SK-N-SH (cell line): ENCODE results near the gene CPNE2. TPM values are rescaled to one million over a fixed set of nuclear protein-coding genes. Genes with fewer than 3 reads are reported as not detected.

ENCODE experiments used
- CTCF ChIA-PET: fragments of 300-600, 350-600 bp; formaldehyde crosslinking; extraction: SDS; loops from one replicate; lab custom pipeline; 2021; lab: Yijun Ruan, JAX
- POLR2A ChIA-PET: fragments of 350-600 bp; sonication (Branson Sonifier 250); formaldehyde crosslinking; extraction: SDS; loops from one replicate; lab custom pipeline; 2020; ENCODE audit warnings: antibody characterized with exemption, inconsistent platforms; lab: Yijun Ruan, JAX
- DNase-seq: peaks from one replicate; pipeline ENCODE4 v3.0.0; 2012
- H2AFZ ChIP-seq: fragments of 200-600 bp; sonication (generic); 2 replicates; pipeline ENCODE4 v1.8.1; 2016; ENCODE audit warnings: antibody characterized with exemption, mild to moderate bottlenecking, low read depth
- H3F3A ChIP-seq: fragments of 200-600 bp; sonication (generic); replicated peaks from 2 replicates; pipeline ENCODE3; 2016; ENCODE audit warnings: antibody characterized with exemption, mild to moderate bottlenecking; ENCODE audit not compliant: insufficient read depth
- H3K27ac ChIP-seq, 2 experiments: fragments of 200-500 bp in 1 of 2; fragments of 200-600 bp in 1 of 2; sonication (Bioruptor generic) in 1 of 2; sonication (generic), shearing (Covaris generic) in 1 of 2; 2 replicates each; pipeline versions ENCODE4 v1.5.1 to v1.6.1; 2014 to 2016; ENCODE audit warnings: low read depth in 2 of 2, inconsistent platforms in 1 of 2, low read length in 1 of 2, mild to moderate bottlenecking in 1 of 2, mixed read lengths in 1 of 2
- H3K27me3 ChIP-seq: fragments of 200-600 bp; sonication (generic), shearing (Covaris generic); 2 replicates; pipeline ENCODE4 v1.6.1; 2016; ENCODE audit warnings: mixed run types; ENCODE audit not compliant: insufficient read depth
- H3K36me3 ChIP-seq, 2 experiments: fragments of 200-500 bp in 1 of 2; fragments of 200-600 bp in 1 of 2; sonication (Bioruptor generic) in 1 of 2; sonication (generic) in 1 of 2; replicated peaks in 1 of 2; 2 replicates each; pipeline versions ENCODE3 to v1.5.1; 2014 to 2016; ENCODE audit warnings: low read length in 1 of 2, mild to moderate bottlenecking in 1 of 2; ENCODE audit not compliant: insufficient read depth in 2 of 2, control insufficient read depth in 1 of 2
- H3K4me1 ChIP-seq, 2 experiments: fragments of 200-500 bp in 1 of 2; fragments of 200-600 bp in 1 of 2; sonication (Bioruptor generic) in 1 of 2; sonication (generic), shearing (Covaris generic) in 1 of 2; 2 replicates each; pipeline versions ENCODE4 v1.5.1 to v1.6.1; 2014 to 2016; ENCODE audit warnings: low read depth in 1 of 2, low read length in 1 of 2, mixed run types in 1 of 2; ENCODE audit not compliant: insufficient read depth in 2 of 2, control insufficient read depth in 1 of 2
- H3K4me2 ChIP-seq: fragments of 200-600 bp; sonication (generic), shearing (Covaris generic); 2 replicates; pipeline ENCODE4 v1.6.1; 2017; ENCODE audit warnings: mixed run types
- H3K4me3 ChIP-seq, 2 experiments: fragments of 200-500 bp in 1 of 2; fragments of 200-600 bp in 1 of 2; sonication (Bioruptor generic) in 1 of 2; sonication (generic), shearing (Covaris generic) in 1 of 2; 2 replicates each; pipeline versions ENCODE4 v1.5.1 to v1.8.1; 2014 to 2016; ENCODE audit warnings: low read depth in 2 of 2, inconsistent platforms in 1 of 2, low read length in 1 of 2, mild to moderate bottlenecking in 1 of 2, mixed read lengths in 1 of 2, moderate library complexity in 1 of 2
- H3K79me2 ChIP-seq: fragments of 200-600 bp; sonication (generic); 2 replicates; pipeline ENCODE4 v1.8.1; 2017; ENCODE audit warnings: mild to moderate bottlenecking; ENCODE audit not compliant: insufficient read depth
- H3K9ac ChIP-seq: fragments of 200-600 bp; sonication (generic); 2 replicates; pipeline ENCODE4 v1.6.1; 2017; ENCODE audit warnings: mixed run types
- H3K9me2 ChIP-seq: fragments of 200-600 bp; sonication (generic); 2 replicates; pipeline ENCODE4 v1.6.1; 2017; ENCODE audit warnings: mixed run types
- H3K9me3 ChIP-seq: fragments of 200-600 bp; sonication (generic); 2 replicates; pipeline ENCODE4 v1.6.1; 2017; ENCODE audit warnings: mixed run types, mild to moderate bottlenecking, moderate library complexity
- H4K20me1 ChIP-seq: fragments of 200-600 bp; sonication (generic); 2 replicates; pipeline ENCODE4 v1.6.1; 2017; ENCODE audit warnings: mild to moderate bottlenecking, mixed run types; ENCODE audit not compliant: insufficient read depth
- CTCF ChIP-seq: fragments of 200-600 bp; sonication (generic); IDR thresholded peaks from 2 replicates; pipeline ENCODE4 v1.6.1; 2017; ENCODE audit warnings: antibody characterized with exemption, mild to moderate bottlenecking, moderate library complexity
- FOXM1 ChIP-seq: IDR thresholded peaks from 2 replicates; pipeline ENCODE4 v1.4.0; 2012; ENCODE audit warnings: low read depth, mild to moderate bottlenecking
- GATA2 ChIP-seq: sonication (generic); formaldehyde crosslinking; IDR thresholded peaks from 2 replicates; pipeline ENCODE4 v1.5.0; 2020; ENCODE audit warnings: mild to moderate bottlenecking, missing genetic modification reagents
- JUND ChIP-seq: IDR thresholded peaks from 2 replicates; pipeline ENCODE4 v1.4.0; 2012
- NRF1 ChIP-seq: IDR thresholded peaks from 2 replicates; pipeline ENCODE4 v1.6.1; 2012; ENCODE audit warnings: low read depth, mild to moderate bottlenecking, low read length
- PBX3 ChIP-seq: IDR thresholded peaks from 2 replicates; pipeline ENCODE4; 2012
- RAD21 ChIP-seq: IDR thresholded peaks from 2 replicates; pipeline ENCODE4 v1.6.1; 2012; ENCODE audit warnings: mild to moderate bottlenecking, low read length
- RFX5 ChIP-seq: IDR thresholded peaks from 2 replicates; pipeline ENCODE4 v1.6.1; 2012; ENCODE audit warnings: mild to moderate bottlenecking, improper control_type of control experiment, low read length
- SMC3 ChIP-seq: IDR thresholded peaks from 2 replicates; pipeline ENCODE4 v1.6.1; 2012; ENCODE audit warnings: low read depth, low read length, improper control_type of control experiment
- TCF12 ChIP-seq: IDR thresholded peaks from 2 replicates; pipeline ENCODE4 v1.4.0; 2012
- WGBS: methylation state at CpG from one replicate; pipeline ENCODE4 v1.1.6; 2017; ENCODE audit warnings: low lambda C conversion rate; 5-methylcytosine and 5-hydroxymethylcytosine counted together
- polyA plus RNA-seq, 3 experiments: library from polyadenylated mRNA; depleted of rRNA; stranded (reverse); fragments of >200 nt; gene quantifications; 2 replicates each; pipeline ENCODE4 v1.2.3, GENCODE V29; 2012
- TF ChIP-seq, protein P1 (sequence below): IDR thresholded peaks from 2 replicates; pipeline ENCODE4 v1.6.1; 2012; ENCODE audit warnings: mild to moderate bottlenecking, low read depth, low read length, moderate library complexity
- TF ChIP-seq, protein P2 (sequence below): fragments of 150-350 bp; IDR thresholded peaks from 2 replicates; pipeline ENCODE4 v1.6.1; 2016; ENCODE audit warnings: mild to moderate bottlenecking, low read depth, low read length

The CPNE2 gene
- polyA plus RNA-seq, 1 of the 3 experiments (the other 2 are of a cell fraction), result 73.0 TPM

- WGBS, result 82% methylated on average over 8 of the region's 12 CpGs
- no peak overlapping the region for H2AFZ ChIP-seq
- no peaks in the 10 kb centered on the region for H3K9me3 ChIP-seq
- no peaks in the 10 kb centered on the region for H3K79me2 ChIP-seq
- H3K9ac ChIP-seq, result no peak overlapping the region
- CTCF ChIA-PET, result interaction anchor here (0.9 to 2.4 kb wide), 10 partner anchors 8 to 252 kb away, joined by 3 to 12 read pairs (median 4); no protein-coding TSS in a partner anchor
- no peak overlapping the region for H3K27ac ChIP-seq
- POLR2A ChIA-PET, result no interaction called here
- H3F3A ChIP-seq, result no peaks in the 10 kb centered on the region
- H3K4me3 ChIP-seq, result no peak overlapping the region
- no peak overlapping the region for H3K4me2 ChIP-seq
- no peaks in the 10 kb centered on the region for H4K20me1 ChIP-seq
- H3K4me1 ChIP-seq, result no peaks in the 10 kb centered on the region
- DNase-seq, result no peak
- H3K9me2 ChIP-seq, result no peaks in the 10 kb centered on the region
- H3K36me3 ChIP-seq, result no peaks in the 10 kb centered on the region
- H3K27me3 ChIP-seq, result no peaks in the 10 kb centered on the region
- TF ChIP-seq RAD21 (no peak), NRF1 (no peak), GATA2 (CRISPR knock-in tag) (no peak), SMC3 (no peak), JUND (no peak), TCF12 (no peak), RFX5 (no peak)
- TF ChIP-seq, protein P1, sequence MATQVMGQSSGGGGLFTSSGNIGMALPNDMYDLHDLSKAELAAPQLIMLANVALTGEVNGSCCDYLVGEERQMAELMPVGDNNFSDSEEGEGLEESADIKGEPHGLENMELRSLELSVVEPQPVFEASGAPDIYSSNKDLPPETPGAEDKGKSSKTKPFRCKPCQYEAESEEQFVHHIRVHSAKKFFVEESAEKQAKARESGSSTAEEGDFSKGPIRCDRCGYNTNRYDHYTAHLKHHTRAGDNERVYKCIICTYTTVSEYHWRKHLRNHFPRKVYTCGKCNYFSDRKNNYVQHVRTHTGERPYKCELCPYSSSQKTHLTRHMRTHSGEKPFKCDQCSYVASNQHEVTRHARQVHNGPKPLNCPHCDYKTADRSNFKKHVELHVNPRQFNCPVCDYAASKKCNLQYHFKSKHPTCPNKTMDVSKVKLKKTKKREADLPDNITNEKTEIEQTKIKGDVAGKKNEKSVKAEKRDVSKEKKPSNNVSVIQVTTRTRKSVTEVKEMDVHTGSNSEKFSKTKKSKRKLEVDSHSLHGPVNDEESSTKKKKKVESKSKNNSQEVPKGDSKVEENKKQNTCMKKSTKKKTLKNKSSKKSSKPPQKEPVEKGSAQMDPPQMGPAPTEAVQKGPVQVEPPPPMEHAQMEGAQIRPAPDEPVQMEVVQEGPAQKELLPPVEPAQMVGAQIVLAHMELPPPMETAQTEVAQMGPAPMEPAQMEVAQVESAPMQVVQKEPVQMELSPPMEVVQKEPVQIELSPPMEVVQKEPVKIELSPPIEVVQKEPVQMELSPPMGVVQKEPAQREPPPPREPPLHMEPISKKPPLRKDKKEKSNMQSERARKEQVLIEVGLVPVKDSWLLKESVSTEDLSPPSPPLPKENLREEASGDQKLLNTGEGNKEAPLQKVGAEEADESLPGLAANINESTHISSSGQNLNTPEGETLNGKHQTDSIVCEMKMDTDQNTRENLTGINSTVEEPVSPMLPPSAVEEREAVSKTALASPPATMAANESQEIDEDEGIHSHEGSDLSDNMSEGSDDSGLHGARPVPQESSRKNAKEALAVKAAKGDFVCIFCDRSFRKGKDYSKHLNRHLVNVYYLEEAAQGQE, result no peak
- TF ChIP-seq, protein P2, sequence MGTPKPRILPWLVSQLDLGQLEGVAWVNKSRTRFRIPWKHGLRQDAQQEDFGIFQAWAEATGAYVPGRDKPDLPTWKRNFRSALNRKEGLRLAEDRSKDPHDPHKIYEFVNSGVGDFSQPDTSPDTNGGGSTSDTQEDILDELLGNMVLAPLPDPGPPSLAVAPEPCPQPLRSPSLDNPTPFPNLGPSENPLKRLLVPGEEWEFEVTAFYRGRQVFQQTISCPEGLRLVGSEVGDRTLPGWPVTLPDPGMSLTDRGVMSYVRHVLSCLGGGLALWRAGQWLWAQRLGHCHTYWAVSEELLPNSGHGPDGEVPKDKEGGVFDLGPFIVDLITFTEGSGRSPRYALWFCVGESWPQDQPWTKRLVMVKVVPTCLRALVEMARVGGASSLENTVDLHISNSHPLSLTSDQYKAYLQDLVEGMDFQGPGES, result no peak
Observed at GRCh38 chr16:57044931-57045693, 47.3 kb upstream of the CPNE2 start.

DNA sequence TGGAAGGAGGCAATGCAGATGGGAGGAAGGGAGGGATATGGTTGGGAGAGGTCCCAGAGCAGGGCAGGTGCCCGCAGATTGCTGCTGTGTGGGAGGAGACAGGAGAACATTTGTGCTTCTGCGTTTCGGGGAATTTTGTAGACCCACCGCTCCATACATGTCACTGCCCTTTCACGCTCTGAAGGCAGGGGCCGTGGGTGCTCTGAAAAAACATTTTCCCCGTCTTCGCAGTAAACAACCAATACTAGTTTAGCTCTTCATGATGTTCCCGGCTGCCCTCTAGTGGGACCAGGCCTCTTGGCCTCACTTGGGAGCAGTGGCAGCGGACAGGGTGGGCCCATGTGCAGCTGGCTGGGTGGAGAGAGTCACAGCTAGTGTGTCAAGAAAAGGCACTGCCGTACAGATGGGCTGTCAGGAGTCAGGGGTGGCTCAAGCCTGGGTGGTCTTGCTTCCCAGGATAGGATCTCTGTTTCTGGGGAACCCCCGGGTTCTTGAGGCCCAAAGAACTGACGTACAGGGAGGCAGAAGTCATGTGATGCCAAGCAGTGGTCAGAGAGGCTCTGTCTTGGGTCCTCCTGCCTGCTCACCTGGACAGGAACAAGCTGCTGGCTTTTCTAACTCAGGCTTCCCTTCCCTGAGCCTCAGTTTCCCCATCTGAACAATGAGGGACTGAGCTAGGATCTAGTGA is 46.5 kb upstream of the CPNE2 start:
- Histone ChIP-seq H3K36me3 (no peaks in the 10 kb centered on the region), H3K9me2 (no peaks in the 10 kb centered on the region), H3K4me3 (no peak overlapping the region), H3K4me1 (no peaks in the 10 kb centered on the region), H2AFZ (no peak overlapping the region), H3K27ac (no peak overlapping the region), H3K9ac (no peak overlapping the region), H4K20me1 (no peaks in the 10 kb centered on the region), H3K27me3 (no peaks in the 10 kb centered on the region), H3K79me2 (no peaks in the 10 kb centered on the region), H3K9me3 (no peaks in the 10 kb centered on the region), H3K4me2 (no peak overlapping the region), H3F3A (no peaks in the 10 kb centered on the region)
- DNase-seq, result peak; percentile 64
- POLR2A ChIA-PET, result no interaction called here
- CTCF ChIA-PET, result interaction anchor here (0.6 to 2.4 kb wide), 12 partner anchors 9 to 253 kb away, joined by 3 to 12 read pairs (median 4); no protein-coding TSS in a partner anchor
- WGBS, result 80% methylated on average over 9 of the region's 13 CpGs
- TF ChIP-seq FOXM1 (no peak), SMC3 (peak; percentile 33), CTCF (peak; percentile 44), RAD21 (peak; percentile 54), PBX3 (no peak)
